Gastrocnemius medialis (tissue), 4 donors: ENCODE measurements around the gene ANKRD22. TPM values are rescaled to one million over a fixed set of nuclear protein-coding genes. Genes with fewer than 3 reads are reported as not detected.
A peak's percentile ranks its signal among the peaks of the same experiment; 100 is the strongest.

Source experiments
- ATAC-seq, 2 donors: fragments of 150-250 bp; one replicate each; pipeline ENCODE4 v1.9.1; 2016
- DNase-seq, 2 donors: peaks; one replicate each; pipeline ENCODE4 v3.0.0-alpha.2; 2019
- H3K27ac ChIP-seq, 4 donors: fragments of 200-600 bp; sonication (generic); 1 replicate in 1 of 4; 2 replicates in 3 of 4; pipeline ENCODE4 v1.5.1; 2016 to 2018; ENCODE audit warnings: mild to moderate bottlenecking in 2 of 4, moderate library complexity in 1 of 4
- H3K27me3 ChIP-seq, 3 donors: fragments of 200-600 bp; sonication (generic) in 2 of 3; 1 replicate in 1 of 3; 2 replicates in 2 of 3; pipeline versions ENCODE4 v1.5.1 to v1.6.0; 2016 to 2019; ENCODE audit warnings: mild to moderate bottlenecking in 1 of 3, moderate library complexity in 1 of 3
- H3K36me3 ChIP-seq, 2 donors: fragments of 200-600 bp; sonication (generic) in 1 of 2; one replicate each; pipeline ENCODE4 v1.5.1; 2017 to 2018
- H3K4me1 ChIP-seq, 2 donors: fragments of 200-600 bp; sonication (generic) in 1 of 2; one replicate each; pipeline ENCODE4 v1.5.1; 2016 to 2017; ENCODE audit warnings: mild to moderate bottlenecking in 2 of 2
- H3K4me3 ChIP-seq, 4 donors: fragments of 200-600 bp; sonication (generic) in 3 of 4; 1 replicate in 1 of 4; 2 replicates in 3 of 4; pipeline ENCODE4 v1.5.1; 2016 to 2019; ENCODE audit warnings: mild to moderate bottlenecking in 2 of 4
- H3K9me3 ChIP-seq, 3 donors: fragments of 200-600 bp; sonication (generic) in 2 of 3; 1 replicate in 1 of 3; 2 replicates in 2 of 3; pipeline ENCODE4 v1.5.1; 2016 to 2019
- CTCF ChIP-seq, 5 experiments: fragments of 450-650 bp in 3 of 5; fragments of 200-600 bp in 2 of 5; sonication (generic) in 2 of 5; IDR thresholded peaks in 4 of 5; conservative IDR thresholded peaks in 1 of 5; 1 replicate in 4 of 5; 2 replicates in 1 of 5; pipeline ENCODE4 v1.5.1; 2016 to 2019; ENCODE audit warnings: antibody characterized with exemption in 5 of 5, mild to moderate bottlenecking in 3 of 5, moderate library complexity in 3 of 5
- POLR2A ChIP-seq, 2 donors: fragments of 450-650 bp; IDR thresholded peaks; one replicate each; pipeline ENCODE4 v1.6.1; 2017; ENCODE audit warnings: antibody characterized with exemption in 2 of 2, mild to moderate bottlenecking in 2 of 2, moderate library complexity in 2 of 2
- in situ Hi-C, 4 donors: fragments of 200-750 bp; cut with MboI; loops; one replicate each; pipeline versions ENCODE4 v1.15.0 to v1.8.0; 2017; ENCODE audit warnings: low sequenced_read_pairs in 4 of 4
- intact Hi-C: fragments of 100-400 bp; cut with DNase I; formaldehyde crosslinking; loops from one replicate; pipeline ENCODE4 v1.15.1; 2023; ENCODE audit warnings: low total_unique reads
- total RNA-seq, 4 donors: library from RNA; depleted of rRNA; stranded (reverse); fragments of >200 nt; gene quantifications; one replicate each; pipeline versions ENCODE4 v1.1.0 to v1.2.3, GENCODE V29; 2016

ANKRD22 gene
- total RNA-seq, 4 donors from 2014 or later = not detected

GRCh38 chr10:88835910-88836221 is 15.8 kb downstream of the ANKRD22 start:
- H3K36me3 ChIP-seq = no peaks in the 10 kb centered on the region
- ATAC-seq = no peak
- no peaks in the 10 kb centered on the region for H3K4me1 ChIP-seq
- TF ChIP-seq CTCF (IDR thresholded peaks at IDR 0.05 in 4 of 5, conservative IDR thresholded peaks at IDR 0.05 in 1 of 5) (no peak), POLR2A (IDR thresholded peaks at IDR 0.05) (no peak)
- H3K27me3 ChIP-seq = no peaks in the 10 kb centered on the region
- intact Hi-C loops = loop anchor here (2.0 to 10.0 kb wide), 3 partner anchors 97 to 379 kb away; no protein-coding TSS in a partner anchor
- H3K27ac ChIP-seq = no peak overlapping the region
- H3K9me3 ChIP-seq = no peaks in the 10 kb centered on the region
- no peak overlapping the region for H3K4me3 ChIP-seq
- in situ Hi-C loops = loop anchor here (5.0 to 25.0 kb wide), 8 partner anchors 41 to 379 kb away; partner anchors contain the start of gene CH25H (in 2 of the 4)
- DNase-seq = no peak

GRCh38 chr10:88835096-88835909 is 16.3 kb downstream of the ANKRD22 start:
- in situ Hi-C loops = loop anchor here (5.0 to 25.0 kb wide), 8 partner anchors 42 to 379 kb away; partner anchors contain the start of gene CH25H (in 2 of the 4)
- intact Hi-C loops = loop anchor here (5.0 to 10.0 kb wide), 2 partner anchors 152 to 379 kb away; no protein-coding TSS in a partner anchor
- DNase-seq (peak; percentile 54 to 66), ATAC-seq (peak; percentile 81 to 87)
- Histone ChIP-seq H3K4me3 (no peak overlapping the region), H3K9me3 (no peaks in the 10 kb centered on the region), H3K36me3 (no peaks in the 10 kb centered on the region), H3K27ac (no peak overlapping the region), H3K27me3 (no peaks in the 10 kb centered on the region), H3K4me1 (no peaks in the 10 kb centered on the region)
- peak; percentile 69 to 82 (median 73) for TF ChIP-seq CTCF (IDR thresholded peaks at IDR 0.05 in 4 of 5, conservative IDR thresholded peaks at IDR 0.05 in 1 of 5)
- no peak for TF ChIP-seq POLR2A (IDR thresholded peaks at IDR 0.05)

- no peaks in the 10 kb centered on the region for H3K27me3 ChIP-seq
- H3K4me1 ChIP-seq = no peaks in the 10 kb centered on the region
- ATAC-seq (no peak), DNase-seq (no peak)
- in situ Hi-C loops (loop anchor here in 3 of 4 donors (10.0 to 25.0 kb wide), 2 partner anchors 379 to 381 kb away; partner anchors contain the start of gene CH25H (in 2 of the 3)), intact Hi-C loops (loop anchor here (10.0 kb wide), 1 partner anchor 381 kb away; no protein-coding TSS in a partner anchor)
- H3K36me3 ChIP-seq = no peaks in the 10 kb centered on the region
- no peak overlapping the region for H3K4me3 ChIP-seq
- H3K27ac ChIP-seq = no peak overlapping the region
- no peak for TF ChIP-seq POLR2A (IDR thresholded peaks at IDR 0.05)
- no peak for TF ChIP-seq CTCF (IDR thresholded peaks at IDR 0.05 in 4 of 5, conservative IDR thresholded peaks at IDR 0.05 in 1 of 5)
- H3K9me3 ChIP-seq = no peaks in the 10 kb centered on the region
These were observed 17.9 kb downstream of the ANKRD22 start for GRCh38 chr10:88833723-88834122.

GRCh38 chr10:88833156-88833555 is 18.5 kb downstream of the ANKRD22 start:
- Histone ChIP-seq H3K9me3 (no peaks in the 10 kb centered on the region), H3K4me3 (no peak overlapping the region), H3K27ac (no peak overlapping the region), H3K27me3 (no peaks in the 10 kb centered on the region), H3K36me3 (no peaks in the 10 kb centered on the region), H3K4me1 (no peaks in the 10 kb centered on the region)
- in situ Hi-C loops (loop anchor here in 3 of 4 donors (10.0 to 25.0 kb wide), 2 partner anchors 379 to 382 kb away; partner anchors contain the start of gene CH25H (in 2 of the 3)), intact Hi-C loops (loop anchor here (10.0 kb wide), 1 partner anchor 382 kb away; no protein-coding TSS in a partner anchor)
- no peak for ATAC-seq
- TF ChIP-seq POLR2A (IDR thresholded peaks at IDR 0.05) (no peak), CTCF (IDR thresholded peaks at IDR 0.05 in 4 of 5, conservative IDR thresholded peaks at IDR 0.05 in 1 of 5) (no peak)
- DNase-seq = no peak
